ENCODE data around the gene OR10A5.
"Not testable (repeated sequence)": the region's sequence is repeated elsewhere in the genome, so short reads cannot be mapped to it uniquely, and the experiment has no call there.

The OR10A5 gene

DNA sequence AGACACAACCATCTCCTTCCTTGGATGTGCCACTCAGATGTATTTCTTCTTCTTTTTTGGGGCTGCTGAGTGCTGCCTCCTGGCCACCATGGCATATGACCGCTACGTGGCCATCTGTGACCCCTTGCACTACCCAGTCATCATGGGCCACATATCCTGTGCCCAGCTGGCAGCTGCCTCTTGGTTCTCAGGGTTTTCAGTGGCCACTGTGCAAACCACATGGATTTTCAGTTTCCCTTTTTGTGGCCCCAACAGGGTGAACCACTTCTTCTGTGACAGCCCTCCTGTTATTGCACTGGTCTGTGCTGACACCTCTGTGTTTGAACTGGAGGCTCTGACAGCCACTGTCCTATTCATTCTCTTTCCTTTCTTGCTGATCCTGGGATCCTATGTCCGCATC is 31.4 kb downstream of the OR10A5 start:
- no peak for DNase-seq

GRCh38 chr11:6882751-6883150 is 37.3 kb downstream of the OR10A5 start:
- no peak for DNase-seq

DNA sequence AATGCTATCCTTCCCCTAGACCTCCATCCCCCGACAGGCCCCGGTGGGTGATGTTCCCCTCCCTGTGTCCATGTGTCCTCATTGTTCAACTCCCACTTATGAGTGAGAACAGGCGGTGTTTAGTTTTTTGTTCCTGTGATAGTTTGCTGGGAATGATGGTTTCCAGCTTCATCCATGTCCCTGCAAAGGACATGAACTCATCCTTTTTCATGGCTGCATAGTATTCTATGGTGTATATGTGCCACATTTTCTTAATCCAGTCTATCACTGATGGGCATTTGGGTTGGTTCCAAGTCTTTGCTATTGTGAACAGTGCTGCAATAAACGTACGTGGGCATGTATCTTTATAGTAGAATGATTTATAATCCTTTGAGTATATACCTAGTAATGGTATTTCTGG is 42.2 kb downstream of the OR10A5 start:
- not testable (repeated sequence) for DNase-seq

DNA sequence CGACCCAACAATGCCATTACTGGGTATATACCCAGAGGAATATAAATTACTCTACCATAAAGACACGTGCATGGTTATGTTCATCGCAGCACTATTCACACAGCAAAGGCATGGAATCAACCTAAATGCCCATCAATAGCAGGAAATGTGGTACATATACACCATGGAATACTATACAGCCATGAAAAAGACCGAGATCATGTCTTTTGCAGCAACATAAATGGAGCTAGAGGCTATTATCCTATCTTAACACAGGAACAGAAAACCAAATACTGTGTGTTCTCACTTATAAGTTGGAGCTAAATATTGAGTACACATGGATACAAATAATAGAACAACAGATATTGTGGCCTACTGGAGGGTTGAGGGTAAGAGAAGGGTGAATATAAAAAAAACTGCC is 43.3 kb downstream of the OR10A5 start:
- no peak for DNase-seq

- no peak for DNase-seq
Measured at GRCh38 chr11:6889835-6890234, 44.4 kb downstream of the OR10A5 start.

- DNase-seq: no peak
Measured at GRCh38 chr11:6892400-6892799, 46.9 kb downstream of the OR10A5 start, which contains the start of gene OR2D2. OR2D2 (minus strand) TSS chr11:6892500; CDS start chr11:6892500, 0 bp downstream.

DNA sequence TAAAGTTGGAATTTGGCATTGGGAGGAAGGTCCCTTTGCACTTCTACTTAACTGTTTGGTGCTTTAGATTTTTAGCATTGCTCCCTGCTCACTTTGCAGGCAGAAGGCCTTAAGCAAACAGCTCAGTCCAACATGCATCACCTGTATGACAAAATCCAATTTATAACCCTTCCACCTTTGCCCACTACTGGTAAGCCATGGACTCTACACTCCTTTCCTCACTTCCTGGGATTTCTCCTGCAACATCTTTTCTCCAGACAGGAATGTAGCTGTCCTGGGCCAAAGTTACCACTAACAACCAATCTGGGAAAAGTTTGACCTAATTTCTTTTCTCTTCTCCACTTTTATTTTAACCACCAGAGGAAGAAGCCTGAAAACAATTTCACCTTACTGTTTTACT is 48.6 kb downstream of the OR10A5 start:
- no peak for DNase-seq

GRCh38 chr11:6895010-6895409 is 49.5 kb downstream of the OR10A5 start:
- DNase-seq: no peak
